Stimulated activated CD4-positive, alpha-beta T cell treated with anti-CD3 and anti-CD28 coated beads, Interleukin-1b, Interleukin-23, amount 100 ng/mL, for 4 hours (primary cell): ENCODE measurements around the gene NPFF.

Source experiments
- DNase-seq, 2 donors: peaks; one replicate each; pipeline ENCODE4 v3.0.0-alpha.2; 2020; ENCODE audit warnings: low read depth in 2 of 2

NPFF gene

DNA sequence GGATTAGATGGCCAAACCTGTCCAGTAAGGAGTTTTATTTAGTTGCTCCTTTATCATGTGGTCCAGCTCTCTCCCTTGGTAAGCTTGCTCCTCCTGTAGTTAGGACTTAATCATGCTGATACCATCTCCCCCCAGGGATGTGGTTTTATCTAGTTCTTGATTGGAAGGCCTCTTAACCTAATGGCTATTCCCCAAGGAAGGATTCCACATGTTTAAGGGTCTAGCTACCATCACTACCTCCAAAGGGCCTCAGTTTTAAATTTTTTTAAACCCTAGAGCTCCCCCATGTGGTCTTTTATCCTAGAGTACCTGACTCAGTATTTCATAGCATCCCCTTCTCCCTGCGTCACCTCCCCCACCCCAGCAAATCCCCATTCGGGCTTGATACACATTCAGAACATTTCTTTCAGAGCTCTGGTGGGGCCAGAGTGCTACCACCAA lies 30.5 kb downstream of the NPFF start:
- DNase-seq = no peak

DNA sequence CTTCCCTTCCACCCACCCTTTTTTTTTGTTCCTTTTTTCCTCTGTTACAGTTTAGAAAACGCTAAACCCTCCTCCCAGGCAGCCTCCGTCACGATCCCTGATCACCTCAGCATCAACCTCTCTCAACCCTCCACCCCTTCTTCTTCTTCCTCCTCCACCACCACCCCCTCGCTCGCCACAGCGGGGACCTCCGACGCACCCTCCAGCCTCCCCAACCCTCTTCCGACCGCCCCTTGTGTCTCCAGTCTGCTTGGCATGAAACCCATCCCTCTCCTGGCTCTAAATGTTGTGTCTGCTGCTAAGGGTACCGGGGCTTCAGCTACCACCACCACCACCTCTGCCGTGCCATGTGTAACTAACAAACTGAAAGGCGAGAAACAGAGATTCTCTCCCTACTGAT lies 32.5 kb downstream of the NPFF start:
- no peak for DNase-seq

DNA sequence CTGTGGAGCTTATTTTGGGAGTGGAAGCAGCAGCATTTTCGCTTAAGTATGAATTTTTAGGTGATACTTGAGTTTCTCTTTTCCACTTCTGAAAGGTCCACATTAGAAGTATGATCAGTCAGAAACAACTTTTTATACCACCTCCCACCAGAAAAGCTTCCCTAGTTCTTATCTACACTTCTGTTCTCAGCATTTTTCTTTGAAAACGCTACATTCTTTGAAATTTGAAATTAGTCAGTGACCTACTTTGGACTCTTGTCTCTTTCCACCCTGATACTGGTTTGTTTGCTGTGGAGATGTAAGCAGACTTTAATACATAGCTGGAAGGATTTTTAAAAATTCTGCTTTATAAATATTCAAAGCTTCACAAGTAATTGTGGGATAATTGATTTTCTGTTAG lies 33.2 kb downstream of the NPFF start:
- no peak for DNase-seq

DNA sequence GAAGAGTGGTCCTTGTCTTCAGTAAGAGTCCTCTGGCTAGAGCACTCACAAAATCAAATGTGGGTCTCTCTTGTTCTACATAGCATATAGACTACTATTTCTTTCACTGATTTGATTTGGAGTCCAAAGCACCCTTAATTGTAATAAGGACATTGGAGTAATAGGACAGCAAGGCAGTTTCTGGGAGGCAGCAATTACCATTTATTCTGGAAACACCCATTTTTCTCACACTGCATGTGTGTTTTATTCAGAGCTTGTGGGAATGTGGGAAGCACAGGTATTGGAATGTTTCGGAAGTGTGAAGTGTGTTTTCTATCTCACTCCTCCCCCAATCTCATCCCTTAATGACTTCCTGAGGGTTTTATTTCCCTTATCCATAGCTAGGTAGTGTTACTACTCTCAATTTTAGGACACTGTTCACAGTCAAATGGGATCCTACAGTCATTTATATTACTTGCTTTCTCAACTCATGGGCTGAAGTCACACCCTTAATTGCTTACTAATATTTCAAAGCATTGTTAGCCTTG lies 35.2 kb downstream of the NPFF start:
- no peak for DNase-seq

DNA sequence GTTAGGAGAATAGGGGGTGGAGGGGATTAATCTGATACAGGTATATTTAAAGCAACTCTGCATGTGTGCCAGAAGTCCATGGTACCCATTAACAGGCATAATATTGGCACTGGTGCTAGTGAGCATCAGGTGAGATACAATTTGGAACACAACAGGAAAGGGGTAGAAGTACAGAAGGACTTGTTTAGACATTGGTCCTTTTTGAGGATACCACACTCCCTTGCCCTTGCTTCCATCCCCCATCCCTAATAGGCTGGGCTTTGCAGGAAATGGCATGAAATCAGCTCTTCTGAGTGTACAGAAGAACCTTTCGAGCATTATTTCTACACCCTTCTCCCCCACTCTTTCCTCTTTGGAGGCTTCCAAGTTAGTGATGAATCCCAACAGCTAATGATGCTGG lies 39.0 kb downstream of the NPFF start:
- DNase-seq = no peak

DNA sequence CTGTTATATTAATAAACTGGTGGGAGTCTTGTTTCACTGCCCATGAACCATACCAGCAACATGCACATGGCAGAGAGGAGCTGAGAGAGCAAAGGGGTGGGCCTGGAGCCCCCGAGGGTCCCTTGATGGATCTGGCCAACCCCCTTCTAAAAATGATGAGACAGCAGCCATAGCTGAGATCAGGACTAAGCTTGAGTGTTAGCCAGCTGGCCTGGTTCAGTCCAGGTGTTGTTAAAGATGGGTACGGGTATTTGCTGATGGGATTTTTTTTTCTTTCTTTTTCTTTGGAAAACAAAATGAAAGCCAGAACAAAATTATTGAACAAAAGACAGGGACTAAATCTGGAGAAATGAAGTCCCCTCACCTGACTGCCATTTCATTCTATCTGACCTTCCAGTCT lies 39.4 kb downstream of the NPFF start:
- DNase-seq = no peak

DNA sequence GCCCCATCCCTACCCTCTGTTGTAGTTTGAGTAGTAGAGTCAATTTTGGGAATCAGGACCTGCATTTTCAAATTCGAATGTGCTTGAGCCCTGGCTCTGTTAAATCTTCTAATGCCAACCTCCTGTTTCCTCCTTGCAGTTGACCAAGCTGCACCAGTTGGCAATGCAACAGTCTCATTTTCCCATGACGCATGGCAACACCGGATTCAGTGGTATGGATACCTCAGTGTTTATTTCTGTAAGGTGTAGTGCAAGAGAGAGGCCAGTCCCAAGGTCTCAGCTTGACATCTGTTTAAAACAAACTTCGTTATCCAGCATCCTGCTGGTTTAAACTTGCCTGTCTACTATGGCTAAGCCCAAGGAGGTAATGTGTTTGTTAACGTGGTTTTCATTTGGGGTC lies 40.2 kb downstream of the NPFF start:
- no peak for DNase-seq

DNA sequence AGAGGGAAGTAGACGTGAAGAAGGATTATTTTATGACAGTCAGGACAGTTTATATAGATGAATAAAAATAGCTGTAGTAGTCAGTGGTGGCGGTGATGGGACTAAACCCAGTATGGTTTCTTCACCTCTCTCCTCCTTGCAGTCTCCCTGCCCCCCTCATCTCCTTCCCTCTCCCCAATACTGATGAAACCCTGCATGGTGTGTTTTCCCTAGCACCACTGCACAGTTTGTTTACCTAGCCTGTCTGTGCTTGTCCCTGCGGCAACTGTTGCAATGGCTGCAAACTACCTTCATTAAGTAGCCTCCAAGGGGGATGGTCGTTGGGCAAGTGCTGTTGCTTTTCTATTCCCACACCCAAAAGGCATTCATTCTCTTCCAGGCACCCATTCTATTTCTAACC lies 40.6 kb downstream of the NPFF start:
- DNase-seq = no peak

DNA sequence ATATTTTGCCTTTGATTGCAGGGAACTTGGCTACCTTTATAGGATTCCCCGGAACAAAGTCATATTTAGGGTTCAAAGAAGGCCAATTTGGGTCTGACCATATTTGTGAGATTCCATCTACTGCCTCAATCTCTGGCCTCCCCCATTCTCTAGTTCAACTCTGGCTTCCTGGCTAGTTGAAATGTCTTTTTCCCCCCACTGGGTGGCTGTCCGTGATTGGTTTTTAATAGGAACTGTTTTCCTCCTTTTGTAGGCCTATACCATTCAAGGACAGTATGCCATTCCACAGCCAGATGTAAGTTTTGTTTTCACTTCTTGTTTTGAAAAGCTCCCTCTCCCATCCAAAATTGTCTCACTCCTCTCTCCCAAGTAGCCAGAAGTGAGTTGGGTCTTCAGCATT lies 41.6 kb downstream of the NPFF start:
- no peak for DNase-seq

DNA sequence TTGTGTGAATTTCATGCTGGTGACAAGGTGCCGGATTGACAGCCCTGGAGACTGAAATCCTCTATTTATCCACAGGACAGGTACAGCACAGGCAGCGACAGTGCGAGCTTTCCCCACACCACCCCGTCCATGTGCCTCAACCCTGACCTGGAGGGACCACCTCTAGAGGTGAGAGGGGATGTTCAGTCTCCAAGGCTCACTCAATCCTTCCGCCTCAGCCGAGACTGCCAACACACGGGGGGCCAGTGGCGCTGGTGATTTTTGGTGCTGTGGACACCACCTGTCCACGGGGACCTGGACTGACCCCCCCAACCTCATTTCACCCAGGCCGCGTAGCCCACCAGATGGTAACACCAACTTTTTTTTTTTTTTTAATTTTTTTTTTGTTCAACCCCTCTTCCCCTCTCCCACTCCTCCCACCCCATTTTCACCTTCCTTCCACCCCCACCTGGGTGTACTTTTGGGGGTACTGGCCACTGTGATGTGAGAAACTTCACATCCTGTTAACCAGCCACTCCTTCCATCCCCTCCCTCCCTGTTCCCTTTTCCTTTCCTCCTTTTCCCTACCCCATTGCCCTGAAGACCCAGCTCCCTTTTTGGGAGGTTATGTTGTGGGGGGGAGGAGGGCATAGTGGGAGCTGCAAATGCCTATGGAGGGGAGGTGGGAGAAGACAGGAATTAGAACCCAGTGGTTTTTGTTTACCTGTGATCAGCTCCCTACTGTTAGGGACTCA lies 42.4 kb downstream of the NPFF start:
- no peak for DNase-seq

DNA sequence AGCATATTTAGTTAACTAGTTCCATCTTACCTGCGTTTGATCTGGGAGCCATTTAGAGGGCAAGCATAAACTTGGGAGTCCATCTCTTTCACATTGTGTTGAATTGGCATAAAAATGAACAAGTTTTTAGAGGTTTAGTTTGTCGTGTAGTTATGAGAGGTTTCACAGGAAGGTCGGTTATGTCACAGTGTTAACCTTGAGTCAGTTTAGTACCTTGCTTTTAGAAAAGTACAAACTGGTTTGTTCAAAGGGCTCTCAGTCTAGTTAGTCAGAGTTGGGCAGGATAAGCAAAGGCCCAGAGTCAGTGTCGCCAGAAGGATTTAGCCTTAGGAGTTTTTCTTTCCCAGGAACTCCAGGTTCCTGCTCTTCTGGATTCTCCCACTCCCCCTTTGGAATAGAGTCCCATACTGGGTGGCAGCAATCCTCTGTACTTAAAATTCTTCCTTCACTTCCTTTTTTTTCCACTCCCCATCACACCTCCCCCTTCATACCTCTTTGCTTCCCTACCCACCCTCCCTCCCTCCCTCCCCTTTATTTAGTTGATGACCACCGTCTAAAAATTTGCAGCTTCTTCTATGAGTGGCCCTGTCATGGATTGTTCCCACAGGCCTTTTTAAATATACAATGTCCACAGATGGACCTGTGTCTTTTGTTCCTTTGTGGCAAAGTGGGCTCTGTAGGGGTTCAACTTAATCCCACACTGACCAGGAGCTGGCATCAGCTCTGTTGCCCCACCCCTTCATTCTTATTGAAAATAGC lies 43.3 kb downstream of the NPFF start:
- no peak for DNase-seq

DNA sequence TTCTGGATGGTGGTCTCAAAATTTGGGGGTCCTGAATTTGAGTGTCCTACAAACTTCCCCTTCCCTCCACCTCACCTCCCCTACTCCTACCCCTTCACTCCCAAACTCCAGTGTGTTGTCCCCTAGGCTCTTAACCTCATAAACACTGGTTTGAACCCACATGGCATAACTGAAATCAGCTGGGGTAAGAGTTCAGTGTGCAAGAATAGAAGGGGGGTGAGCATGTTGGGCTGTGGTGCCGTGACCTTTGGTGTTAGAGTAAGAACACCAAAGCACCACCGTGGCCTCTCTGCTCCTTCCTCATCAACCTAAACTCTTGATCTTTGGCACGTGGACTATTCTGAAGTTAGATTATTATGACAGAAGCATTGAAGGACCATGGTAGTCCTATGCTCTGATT lies 44.3 kb downstream of the NPFF start:
- DNase-seq = no peak

DNA sequence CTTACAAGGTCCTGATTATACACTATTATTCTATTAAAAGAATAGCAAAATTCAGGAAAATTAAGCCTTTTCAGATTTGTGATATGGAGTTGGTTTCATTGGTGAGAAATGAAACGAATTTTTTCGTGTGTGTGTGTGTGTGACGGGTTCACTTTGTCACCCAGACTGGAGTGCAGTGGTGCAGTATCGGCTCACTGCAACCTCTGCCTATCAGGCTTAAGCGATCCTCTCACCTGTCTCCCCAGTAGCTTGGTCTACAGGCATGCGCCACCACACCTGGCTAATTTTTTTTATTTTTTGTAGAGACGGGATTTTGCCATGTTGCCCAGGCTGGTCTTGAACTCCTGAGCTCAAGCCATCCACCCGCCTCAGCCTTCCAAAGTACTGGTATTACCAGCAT lies 45.7 kb downstream of the NPFF start:
- no peak for DNase-seq

DNA sequence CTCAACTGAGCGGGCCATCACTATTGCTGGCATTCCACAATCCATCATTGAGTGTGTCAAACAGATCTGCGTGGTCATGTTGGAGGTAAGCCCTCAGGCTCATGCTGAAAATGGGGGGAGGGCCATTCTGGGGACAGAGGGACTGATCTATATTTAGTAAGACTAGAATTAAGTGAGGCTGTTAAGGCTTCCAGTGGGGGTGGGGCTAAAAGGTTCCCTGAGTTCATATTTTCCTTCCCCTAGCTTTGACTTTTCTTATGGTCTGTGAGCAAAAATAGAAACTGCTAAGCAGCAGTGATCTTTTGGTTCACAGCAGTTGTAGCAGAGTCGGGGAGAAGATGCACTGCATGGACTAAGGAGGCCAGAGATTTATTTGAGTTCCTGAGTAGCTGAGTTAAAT lies 46.2 kb downstream of the NPFF start:
- DNase-seq = no peak

DNA sequence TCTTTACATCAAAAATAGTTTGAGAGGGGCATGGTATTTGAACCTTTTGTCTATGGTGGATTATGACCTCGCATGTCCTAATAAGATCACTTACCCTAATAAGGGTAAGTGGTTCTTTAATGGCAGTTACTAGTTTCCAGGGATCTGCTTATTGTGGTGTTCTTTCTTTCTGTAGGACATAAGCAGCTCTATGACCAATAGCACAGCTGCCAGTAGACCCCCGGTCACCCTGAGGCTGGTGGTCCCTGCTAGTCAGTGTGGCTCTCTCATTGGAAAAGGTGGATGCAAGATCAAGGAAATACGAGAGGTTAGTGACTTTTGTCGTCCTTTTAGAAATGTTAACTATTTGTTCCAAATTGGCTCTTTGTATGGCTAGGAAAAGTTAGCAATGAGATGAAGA lies 48.2 kb downstream of the NPFF start:
- no peak for DNase-seq
